HG02588 (cell line): Measurements from ENCODE around the gene SERPINE2.
A peak's percentile ranks its signal among the peaks of the same experiment; 100 is the strongest.

ENCODE experiments used
- ATAC-seq: cut with Tn5 transposase; IDR thresholded peaks from one replicate; pipeline ENCODE4 v1.9.1; 2021; ENCODE audit warnings: mild to moderate bottlenecking, moderate library complexity; ENCODE audit not compliant: unreplicated experiment

The SERPINE2 gene

DNA sequence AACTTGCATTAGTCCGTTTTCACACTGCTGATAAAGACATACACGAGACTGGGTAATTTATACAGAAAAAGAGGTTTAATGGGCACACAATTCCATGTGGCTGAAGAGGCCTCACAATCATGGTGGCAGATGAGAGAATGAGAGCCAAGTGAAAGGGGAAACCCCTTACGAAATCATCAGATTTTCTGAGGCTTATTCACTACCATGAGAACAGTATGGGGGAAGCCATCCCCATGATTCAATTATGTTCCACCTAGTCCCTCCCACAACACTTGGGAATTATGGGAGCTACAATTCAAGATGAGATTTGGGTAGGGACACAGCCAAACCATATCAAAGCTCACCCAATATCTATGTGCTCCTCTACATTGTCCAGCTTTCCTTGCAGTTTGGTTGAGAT, 16.0 kb upstream of the SERPINE2 start:
- ATAC-seq, result no peak

GRCh38 chr2:224046752-224047151, 7.7 kb upstream of the SERPINE2 start:
- no peak for ATAC-seq

DNA sequence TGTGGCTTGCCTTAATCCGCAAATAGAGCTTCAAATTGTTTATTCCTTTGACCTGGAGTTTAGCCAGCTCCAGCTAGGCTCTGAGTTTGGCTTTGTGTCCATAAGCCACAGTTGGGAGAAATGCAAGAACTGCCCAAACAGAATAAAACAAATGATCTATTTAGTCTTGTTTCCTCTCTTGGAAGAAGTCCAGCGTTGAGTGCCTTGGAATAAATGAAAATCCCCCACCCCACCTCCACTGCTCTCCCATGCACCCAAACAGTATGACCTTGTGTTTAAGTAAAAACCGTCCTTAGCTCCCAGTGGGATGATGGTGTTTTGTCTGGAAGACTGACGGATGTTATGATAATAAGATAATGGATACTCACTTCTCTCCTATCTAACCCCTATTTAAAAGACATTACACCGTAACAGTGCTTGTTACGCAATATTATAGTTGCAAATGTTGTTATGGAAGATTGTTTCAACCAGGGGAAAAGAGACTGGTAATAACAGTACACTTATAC, 3.2 kb upstream of the SERPINE2 start:
- no peak for ATAC-seq

GRCh38 chr2:224041554-224041953, 2.5 kb upstream of the SERPINE2 start:
- ATAC-seq, result no peak

- no peak for ATAC-seq
Measured at GRCh38 chr2:224040753-224041152, 1.7 kb upstream of the SERPINE2 start.

DNA sequence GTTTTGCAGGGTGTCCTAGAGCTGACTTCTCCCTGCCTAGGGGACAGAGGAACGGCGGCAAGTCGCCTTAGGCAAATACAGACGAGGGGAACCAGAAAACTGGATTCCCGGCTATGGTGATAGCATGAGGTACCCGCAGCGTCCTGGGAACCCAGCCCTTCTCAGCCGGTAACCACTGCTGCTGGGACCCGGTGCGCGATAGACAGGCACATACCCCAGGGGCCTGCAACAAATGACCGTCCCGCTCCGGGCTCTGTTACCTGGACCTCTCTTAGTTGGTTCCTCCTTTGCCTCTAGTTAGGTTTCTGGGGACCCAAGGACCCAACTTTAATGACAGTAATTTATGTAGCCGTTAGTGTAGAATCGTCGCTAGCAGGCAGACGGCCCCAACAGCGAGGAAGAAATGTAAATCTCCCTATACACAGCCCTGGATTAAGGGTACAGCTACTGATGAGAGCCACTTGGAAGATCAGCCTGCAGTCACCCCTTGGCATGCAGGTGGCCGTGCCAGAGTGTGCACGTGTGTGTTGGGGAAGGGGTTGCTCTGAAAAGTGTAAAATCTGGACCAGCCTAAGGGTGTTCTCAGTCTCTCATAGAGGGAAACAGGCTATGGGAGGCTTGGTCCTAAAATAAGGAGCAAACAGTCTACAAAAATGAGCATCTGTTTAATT, 819 bp upstream of the SERPINE2 start:
- ATAC-seq, result peak; percentile 7

- peak; percentile 37 for ATAC-seq
Measured at GRCh38 chr2:224038830-224039079, 331 bp downstream of the SERPINE2 start.

GRCh38 chr2:224038049-224038829, 847 bp downstream of the SERPINE2 start:
- ATAC-seq, result peak; percentile 50

DNA sequence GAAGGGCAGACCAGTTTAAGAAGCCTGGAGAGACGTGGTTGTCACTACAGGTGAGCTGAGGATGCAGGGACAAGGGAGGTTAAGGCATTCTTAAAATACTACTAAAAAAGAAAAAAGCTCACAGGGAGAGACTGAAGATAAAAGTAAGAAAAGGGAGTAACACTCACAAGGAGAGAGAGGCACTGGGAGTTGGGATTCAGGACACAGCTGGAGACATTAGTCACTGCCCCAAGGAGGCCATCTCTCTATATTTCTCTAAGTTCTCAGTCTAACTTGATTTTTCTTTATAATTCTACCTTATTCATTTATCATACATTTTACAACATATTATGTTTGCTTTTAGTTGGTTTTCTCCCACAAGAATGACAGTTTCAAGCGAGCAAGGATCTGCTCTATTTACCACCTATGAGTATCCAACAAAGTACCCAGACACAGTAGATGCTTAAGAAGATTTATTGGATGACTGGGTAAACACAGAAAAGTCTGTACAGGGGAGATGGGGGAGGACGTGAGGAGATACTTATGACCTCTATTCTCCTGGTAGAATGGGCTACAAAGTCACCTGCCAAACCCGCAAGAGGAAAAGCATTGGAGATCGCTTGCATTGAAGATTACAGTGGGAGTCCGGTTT, 2.2 kb downstream of the SERPINE2 start:
- no peak for ATAC-seq

- no peak for ATAC-seq
Measured at GRCh38 chr2:224034017-224034416, 5.1 kb downstream of the SERPINE2 start.

GRCh38 chr2:224033601-224034000, 5.5 kb downstream of the SERPINE2 start:
- ATAC-seq, result no peak

DNA sequence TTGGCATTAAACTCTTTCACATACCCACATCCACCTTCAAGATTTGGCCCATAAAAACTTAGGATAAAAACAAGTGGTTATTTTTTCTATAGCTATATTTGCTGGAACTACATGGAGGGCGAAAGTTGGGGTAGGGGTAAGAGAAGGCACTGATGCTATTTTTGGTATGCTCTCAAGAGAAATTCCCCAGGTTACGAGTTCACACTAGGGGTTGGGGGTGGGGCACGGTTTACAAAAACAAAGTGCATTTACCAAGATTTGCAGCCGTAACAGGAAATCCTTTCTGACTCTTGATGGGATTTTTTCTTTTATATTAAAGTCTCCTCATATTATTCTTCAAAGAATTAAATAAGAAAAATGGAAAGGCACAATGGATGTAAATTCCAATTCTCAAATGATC, 6.8 kb downstream of the SERPINE2 start:
- no peak for ATAC-seq

DNA sequence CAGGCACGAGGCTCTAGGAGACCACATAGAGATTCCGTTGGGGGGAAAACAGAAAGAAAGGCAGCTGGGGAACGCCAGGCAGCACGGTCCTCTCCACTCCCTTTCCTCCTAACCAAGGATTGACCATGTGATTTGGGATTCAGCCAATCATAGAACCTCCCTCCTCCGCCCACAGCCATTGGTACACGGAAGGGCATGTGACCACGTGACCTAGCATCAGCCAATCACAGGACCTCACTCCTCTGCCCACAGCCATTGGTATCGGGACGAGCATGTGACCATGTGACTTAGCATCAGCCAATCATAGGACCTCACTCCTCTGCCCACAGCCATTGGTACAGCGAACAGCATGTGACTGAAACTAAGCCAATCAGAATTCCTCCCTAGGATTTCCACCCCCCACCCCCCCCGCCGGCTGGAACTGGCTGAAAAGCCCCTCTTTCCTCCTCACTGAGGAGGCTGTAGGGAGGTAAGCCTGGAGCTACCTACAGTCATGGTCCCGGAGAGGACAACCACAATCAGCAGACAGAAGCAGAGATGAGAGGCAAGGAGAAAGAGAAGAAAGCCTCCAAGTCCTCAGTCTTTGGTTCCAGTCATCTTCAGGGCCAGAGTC, 7.6 kb downstream of the SERPINE2 start:
- no peak for ATAC-seq

DNA sequence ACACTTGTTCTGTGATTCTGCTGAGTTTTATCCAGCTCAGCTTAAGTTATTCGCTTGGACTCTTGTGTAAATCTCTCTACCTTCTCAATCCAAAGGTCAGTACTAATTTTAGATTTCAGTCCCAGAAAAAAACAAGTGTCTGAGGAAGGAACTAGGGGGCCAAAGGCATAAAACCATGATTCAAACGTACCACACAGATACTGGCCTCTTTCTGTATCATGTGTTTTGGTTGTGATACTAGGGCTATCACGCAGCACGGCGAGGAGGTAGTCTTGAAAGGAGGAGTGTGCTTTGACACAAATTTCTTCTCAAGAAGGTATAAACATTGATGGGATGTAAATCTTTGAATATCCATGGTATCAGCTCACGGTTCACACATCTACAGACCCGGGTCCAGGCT, 8.3 kb downstream of the SERPINE2 start:
- ATAC-seq, result no peak

- no peak for ATAC-seq
Measured at GRCh38 chr2:224029876-224030275, 9.2 kb downstream of the SERPINE2 start.

DNA sequence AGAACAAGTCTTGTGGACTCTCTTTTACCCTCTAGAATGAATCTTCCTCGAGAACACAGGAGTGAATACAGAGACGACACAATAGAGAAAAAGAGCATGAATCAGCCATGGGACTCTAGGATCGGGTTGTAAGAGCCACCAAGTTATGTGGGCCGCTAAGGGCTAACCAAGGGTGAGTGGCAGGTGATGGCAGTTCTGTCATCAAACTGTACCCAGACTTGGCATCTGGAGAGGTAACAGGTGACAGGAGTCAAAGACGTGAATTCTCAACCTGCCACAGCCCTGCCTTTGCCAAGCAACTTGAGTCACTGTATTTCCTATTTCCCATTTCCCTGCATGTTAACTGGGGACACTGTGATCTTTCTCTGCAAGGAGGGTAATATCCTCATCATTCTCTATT, 11.2 kb downstream of the SERPINE2 start:
- ATAC-seq, result no peak

DNA sequence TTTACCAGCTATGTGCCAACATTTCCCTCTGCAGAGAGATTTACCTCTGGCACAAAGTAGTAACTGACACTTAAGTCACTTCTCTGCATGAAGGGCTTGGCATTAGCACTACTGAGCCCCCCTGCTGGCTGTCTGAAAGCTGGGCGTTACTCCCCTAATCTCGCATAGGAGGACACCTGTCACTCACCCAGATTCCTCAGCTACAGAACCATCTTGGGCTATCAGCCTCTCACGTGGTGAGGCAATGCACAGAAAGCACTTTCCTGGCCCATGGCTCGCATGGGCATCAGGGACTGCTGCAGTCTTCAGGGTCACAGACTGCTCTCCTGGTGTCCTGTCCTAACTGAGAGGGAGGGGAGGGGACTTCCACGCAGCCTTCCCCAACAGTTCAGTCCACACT, 12.0 kb downstream of the SERPINE2 start:
- ATAC-seq, result no peak

- ATAC-seq, result peak; percentile 75
Measured at GRCh38 chr2:224025874-224026273, 13.2 kb downstream of the SERPINE2 start.

DNA sequence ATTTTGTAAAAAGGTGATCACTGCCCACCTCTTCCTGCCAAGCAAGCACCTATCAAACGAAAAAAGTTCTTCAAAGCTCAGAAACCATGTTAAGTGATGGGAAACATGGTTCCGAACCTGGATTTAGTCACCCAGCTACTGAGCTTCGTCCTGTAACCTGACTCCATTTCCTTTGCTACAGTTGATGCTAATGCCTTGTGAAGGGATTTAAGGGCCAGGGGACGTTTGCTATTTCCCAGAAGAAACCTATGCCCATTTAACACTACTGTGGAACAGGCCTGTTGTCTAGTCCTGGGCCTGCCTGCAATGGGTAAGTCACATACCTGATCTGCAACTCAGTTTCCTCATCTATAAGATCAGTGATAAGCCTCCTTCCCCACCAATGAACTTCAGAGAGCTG, 14.8 kb downstream of the SERPINE2 start:
- ATAC-seq, result no peak

DNA sequence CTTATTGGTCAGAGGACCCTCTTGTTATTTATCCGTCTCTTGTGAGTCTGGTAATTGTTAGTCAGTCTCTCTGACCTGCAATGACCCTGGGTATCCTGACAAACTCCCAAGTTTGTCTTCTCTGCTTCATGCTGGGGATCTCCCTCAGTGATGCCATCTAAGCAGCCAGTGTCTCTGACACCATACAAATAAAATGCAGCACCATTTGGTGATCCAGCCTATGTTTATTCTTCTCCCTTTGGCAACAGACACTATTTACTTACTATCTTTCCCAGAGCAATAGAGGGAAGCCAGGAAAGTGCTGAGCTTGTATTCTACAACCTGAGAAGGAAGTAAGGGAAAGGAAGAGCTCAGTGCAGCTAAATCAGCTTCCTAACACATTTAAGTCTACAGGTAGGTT, 15.9 kb downstream of the SERPINE2 start:
- no peak for ATAC-seq

GRCh38 chr2:224022486-224022885, 16.6 kb downstream of the SERPINE2 start:
- ATAC-seq, result no peak

- no peak for ATAC-seq
Measured at GRCh38 chr2:224020523-224020922, 18.6 kb downstream of the SERPINE2 start.
